Cardiac muscle cell (in vitro differentiated cells and primary cell): ENCODE measurements around the gene FXN. TPM values are rescaled to one million over a fixed set of nuclear protein-coding genes. Genes with fewer than 3 reads are reported as not detected.

ENCODE experiments used
- DNase-seq, 2 donors: peaks; one replicate each; pipeline versions ENCODE4 v3.0.0 to v3.0.0-alpha.2; 2010 to 2017; ENCODE audit warnings: low read depth in 1 of 2, low spot score in 1 of 2
- H3K27ac ChIP-seq: fragments of 200-600 bp; sonication (generic); 2 replicates; pipeline ENCODE4 v1.5.1; 2016
- H3K27me3 ChIP-seq: fragments of 200-600 bp; sonication (generic); 2 replicates; pipeline ENCODE4 v1.6.0; 2016; ENCODE audit warnings: control low read depth
- H3K36me3 ChIP-seq: fragments of 200-600 bp; sonication (generic); 2 replicates; pipeline ENCODE4 v1.5.1; 2016; ENCODE audit warnings: control low read depth
- H3K4me1 ChIP-seq: fragments of 200-600 bp; sonication (generic); 2 replicates; pipeline ENCODE4 v1.8.1; 2017; ENCODE audit warnings: low read depth, mild to moderate bottlenecking, mixed run types
- H3K4me3 ChIP-seq: fragments of 200-600 bp; sonication (generic); 2 replicates; pipeline ENCODE4 v1.5.1; 2016; ENCODE audit warnings: mild to moderate bottlenecking
- H3K9me3 ChIP-seq: fragments of 200-600 bp; sonication (generic); 2 replicates; pipeline ENCODE4 v1.5.1; 2017; ENCODE audit warnings: low read depth, mild to moderate bottlenecking, control low read depth
- CTCF ChIP-seq: IDR thresholded peaks from 2 replicates; pipeline ENCODE4 v1.5.1; 2012; ENCODE audit warnings: low read depth, mild to moderate bottlenecking, low read length
- polyA plus RNA-seq: library from polyadenylated mRNA; unstranded; fragments of >200 nt; fragmentation: Nextera tagmentation; extraction: Ambion mirVana; gene quantifications from 2 replicates; pipeline ENCODE4 v1.2.1, GENCODE V29; 2016
- total RNA-seq: library from RNA; depleted of rRNA; stranded (reverse); fragments of >200 nt; gene quantifications from 2 replicates; pipeline ENCODE4 v1.2.3, GENCODE V29; 2016

Gene FXN
- total and polyA plus RNA-seq, 2 experiments from 2014 or later: 20.6 to 45.0 TPM

- Histone ChIP-seq H3K27me3 (peaks cover 7% of the 10 kb centered on the region), H3K4me3 (no peak overlapping the region), H3K4me1 (peaks cover 2% of the 10 kb centered on the region), H3K9me3 (no peaks in the 10 kb centered on the region), H3K27ac (no peak overlapping the region), H3K36me3 (no peaks in the 10 kb centered on the region)
- no peak for DNase-seq
- no peak for TF ChIP-seq CTCF
Observed at GRCh38 chr9:69136779-69137178, 101.2 kb downstream of the FXN start.

GRCh38 chr9:69137311-69137710, 101.8 kb downstream of the FXN start:
- H3K27ac ChIP-seq: no peak overlapping the region
- no peak overlapping the region for H3K4me3 ChIP-seq

GRCh38 chr9:69139596-69139995, 104.0 kb downstream of the FXN start:
- no peak overlapping the region for H3K4me3 ChIP-seq
- no peaks in the 10 kb centered on the region for H3K36me3 ChIP-seq
- TF ChIP-seq CTCF: no peak
- no peak overlapping the region for H3K27ac ChIP-seq
- no peaks in the 10 kb centered on the region for H3K27me3 ChIP-seq
- H3K4me1 ChIP-seq: no peaks in the 10 kb centered on the region
- no peaks in the 10 kb centered on the region for H3K9me3 ChIP-seq
- DNase-seq: no peak

More at GRCh38 chr9:69137311-69137710, 101.8 kb downstream of the FXN start:
- TF ChIP-seq CTCF: no peak
- Histone ChIP-seq H3K4me1 (no peaks in the 10 kb centered on the region), H3K36me3 (no peaks in the 10 kb centered on the region), H3K9me3 (no peaks in the 10 kb centered on the region), H3K27me3 (peaks cover 7% of the 10 kb centered on the region)
- DNase-seq: no peak

GRCh38 chr9:69140123-69140735, 104.7 kb downstream of the FXN start:
- H3K27me3 ChIP-seq: no peaks in the 10 kb centered on the region
- H3K27ac ChIP-seq: no peak overlapping the region
- H3K4me1 ChIP-seq: no peaks in the 10 kb centered on the region
- no peaks in the 10 kb centered on the region for H3K36me3 ChIP-seq
- no peak for TF ChIP-seq CTCF
- no peak overlapping the region for H3K4me3 ChIP-seq
- no peak for DNase-seq
- no peaks in the 10 kb centered on the region for H3K9me3 ChIP-seq

GRCh38 chr9:69141851-69142250, 106.3 kb downstream of the FXN start:
- Histone ChIP-seq H3K4me1 (no peaks in the 10 kb centered on the region), H3K36me3 (no peaks in the 10 kb centered on the region), H3K27me3 (no peaks in the 10 kb centered on the region), H3K4me3 (no peak overlapping the region), H3K27ac (no peak overlapping the region), H3K9me3 (no peaks in the 10 kb centered on the region)
- no peak for DNase-seq
- TF ChIP-seq CTCF: no peak
